Hematopoietic multipotent progenitor cell treated with erythropoietin and hydrocortisone succinate and interleukin-3 and kit ligand, for 4 days (in vitro differentiated cells): ENCODE results near the gene MINK1.
A peak's percentile ranks its signal among the peaks of the same experiment; 100 is the strongest.

Source experiments
- DNase-seq: peaks from one replicate; pipeline ENCODE4 v3.0.0-alpha.2; 2015

The MINK1 gene

GRCh38 chr17:4935650-4936049, 102.5 kb downstream of the MINK1 start:
- no peak for DNase-seq

GRCh38 chr17:4936436-4936835, 103.3 kb downstream of the MINK1 start:
- DNase-seq = no peak

GRCh38 chr17:4937553-4937952, 104.4 kb downstream of the MINK1 start:
- no peak for DNase-seq

- no peak for DNase-seq
Measured at GRCh38 chr17:4938069-4938491, 104.9 kb downstream of the MINK1 start.

GRCh38 chr17:4938688-4939545, 105.8 kb downstream of the MINK1 start:
- peak; percentile 56 for DNase-seq

GRCh38 chr17:4939546-4939795, 106.3 kb downstream of the MINK1 start:
- DNase-seq = no peak

GRCh38 chr17:4939796-4940554, 106.8 kb downstream of the MINK1 start, which contains the start of the genes RNF167 and SLC25A11:
TSS of gene RNF167 (plus strand) at chr17:4940268. CDS start at chr17:4940910, 642 bp downstream.
TSS of gene SLC25A11 (minus strand) at chr17:4940046. CDS start at chr17:4939910, 136 bp downstream.
- peak; percentile 100 for DNase-seq

GRCh38 chr17:4940555-4941318, 107.6 kb downstream of the MINK1 start:
- peak; percentile 60 for DNase-seq

GRCh38 chr17:4941319-4941610, 108.1 kb downstream of the MINK1 start:
- DNase-seq = no peak

- DNase-seq = no peak
Measured at GRCh38 chr17:4942760-4943508, 109.8 kb downstream of the MINK1 start.

- peak; percentile 91 for DNase-seq
Measured at GRCh38 chr17:4944163-4944553, 111.0 kb downstream of the MINK1 start.

GRCh38 chr17:4944554-4945175, 111.5 kb downstream of the MINK1 start:
- DNase-seq = no peak

- DNase-seq = peak; percentile 91
Measured at GRCh38 chr17:4945176-4945943, 112.2 kb downstream of the MINK1 start.

GRCh38 chr17:4945944-4946280, 112.8 kb downstream of the MINK1 start:
- no peak for DNase-seq

- no peak for DNase-seq
Measured at GRCh38 chr17:4946312-4946976, 113.3 kb downstream of the MINK1 start.

- peak; percentile 64 for DNase-seq
Measured at GRCh38 chr17:4947010-4947410, 113.9 kb downstream of the MINK1 start.
